ENCODE data around the gene IKBKE.

The IKBKE gene

GRCh38 chr1:206455666-206456344, 14.5 kb upstream of the IKBKE start:
- no peak for DNase-seq

DNA sequence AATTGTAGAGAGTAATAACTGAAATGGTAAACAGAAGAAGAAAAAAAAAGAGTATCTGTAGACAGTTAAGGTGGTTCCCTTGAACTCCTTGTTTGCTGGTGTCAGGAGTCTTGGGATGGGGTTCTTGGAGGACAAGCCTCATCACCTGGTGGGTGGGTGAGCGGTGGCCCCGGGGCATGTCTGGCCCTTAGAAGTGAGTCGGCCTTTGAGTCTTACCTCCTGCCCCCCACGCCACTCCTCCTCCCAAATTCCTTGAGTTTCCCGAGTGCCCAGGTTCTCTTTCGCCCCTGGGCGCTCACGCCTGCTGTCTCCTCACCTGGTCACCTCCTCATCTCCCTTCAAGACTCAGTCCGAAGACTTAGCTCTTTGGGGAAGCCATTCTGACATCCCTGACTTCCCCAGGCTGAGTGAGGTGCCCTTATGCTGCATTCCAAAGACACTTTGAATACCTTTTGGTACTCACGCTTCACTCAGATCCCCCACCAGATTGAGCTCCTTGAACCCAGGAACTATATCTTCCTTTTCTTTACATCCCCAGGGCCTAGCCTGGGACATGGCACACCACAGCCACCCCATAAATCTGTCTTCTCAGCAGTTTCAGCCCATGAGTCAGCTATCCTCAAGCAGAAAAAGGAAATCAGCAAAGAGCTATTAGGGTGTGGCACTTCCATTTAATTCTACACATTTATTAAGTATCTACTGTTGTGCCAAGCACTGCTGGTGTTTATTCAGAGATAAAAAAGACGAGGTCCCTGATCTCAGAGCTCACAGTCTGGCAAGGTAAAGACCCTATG, 13.5 kb upstream of the IKBKE start:
- no peak for DNase-seq

DNA sequence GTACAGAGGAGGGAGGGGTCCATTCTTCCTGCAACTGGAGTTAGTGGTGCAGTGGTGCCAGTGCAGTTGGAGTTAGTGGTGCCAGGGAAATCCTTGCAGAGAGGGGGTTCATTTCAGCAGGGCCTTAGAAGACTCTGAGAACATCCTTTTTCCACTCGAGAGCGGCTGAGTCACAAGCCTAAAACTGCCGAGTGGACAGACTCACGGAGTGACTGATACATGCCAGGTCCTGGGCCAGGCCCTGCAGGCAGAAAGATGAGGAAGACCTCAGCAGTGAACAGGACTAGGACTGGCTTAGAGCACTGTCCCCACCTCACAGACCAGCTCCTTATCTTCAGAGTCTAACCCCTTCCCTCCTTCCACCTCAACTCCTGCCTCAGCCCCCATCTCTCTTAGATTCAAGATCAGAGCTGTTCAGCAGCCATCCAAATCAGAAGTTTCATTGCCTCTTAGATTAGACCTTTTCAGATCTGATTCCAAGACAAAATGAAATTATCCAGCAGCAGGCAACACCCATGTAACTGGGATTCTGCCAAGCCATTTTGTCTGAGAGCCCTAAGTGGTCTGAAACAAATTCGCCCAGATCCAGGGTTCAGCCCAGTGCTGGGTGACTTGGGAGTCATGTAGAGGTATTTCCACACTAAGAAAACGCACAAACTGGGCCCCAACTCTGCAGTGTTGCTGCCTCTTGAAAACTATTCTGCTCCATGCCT, 12.7 kb upstream of the IKBKE start:
- DNase-seq, result no peak

GRCh38 chr1:206459703-206460102, 10.6 kb upstream of the IKBKE start:
- DNase-seq, result no peak

GRCh38 chr1:206460836-206461426, 9.3 kb upstream of the IKBKE start:
- DNase-seq, result no peak

DNA sequence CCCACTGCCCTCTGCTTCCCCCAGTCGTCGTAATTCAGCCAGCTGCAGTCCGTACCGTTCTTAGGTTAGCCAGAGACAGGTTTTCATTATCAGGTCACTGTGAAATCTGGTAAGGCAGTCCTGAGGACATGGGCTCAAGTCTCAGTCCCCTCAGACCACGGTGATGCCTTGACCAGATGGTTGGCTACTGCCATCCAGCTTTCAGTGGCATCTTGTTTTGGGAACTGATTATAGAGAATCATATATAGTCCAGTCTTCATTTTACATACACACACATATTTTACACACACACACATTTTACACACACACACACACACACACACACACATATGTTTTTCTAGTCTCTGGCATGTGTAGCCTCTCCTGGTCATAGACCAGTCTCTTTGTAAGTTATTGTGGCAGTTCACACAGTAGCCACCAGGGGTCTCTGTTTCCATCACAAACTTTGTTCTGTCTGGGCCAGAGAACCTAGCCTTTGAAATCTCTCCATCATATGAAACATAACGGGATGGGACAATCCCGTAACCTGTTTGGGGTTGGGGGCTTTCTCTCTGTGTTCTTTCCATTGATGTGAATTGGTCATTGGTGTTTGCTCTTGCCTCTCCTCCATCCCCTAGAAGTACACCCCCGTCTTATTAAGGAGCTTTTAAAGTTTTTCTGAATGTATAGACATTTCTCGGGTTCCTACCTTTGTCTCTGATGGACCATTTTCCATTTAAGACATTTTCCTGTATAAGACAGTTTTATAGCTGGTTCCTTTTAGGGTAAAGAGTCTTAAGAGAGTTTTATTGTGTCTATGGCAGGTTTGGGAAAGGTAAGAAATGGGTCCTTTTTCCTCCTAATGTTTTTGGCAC, 8.4 kb upstream of the IKBKE start:
- peak in 1 of 2 experiments; percentile 34 for DNase-seq

DNA sequence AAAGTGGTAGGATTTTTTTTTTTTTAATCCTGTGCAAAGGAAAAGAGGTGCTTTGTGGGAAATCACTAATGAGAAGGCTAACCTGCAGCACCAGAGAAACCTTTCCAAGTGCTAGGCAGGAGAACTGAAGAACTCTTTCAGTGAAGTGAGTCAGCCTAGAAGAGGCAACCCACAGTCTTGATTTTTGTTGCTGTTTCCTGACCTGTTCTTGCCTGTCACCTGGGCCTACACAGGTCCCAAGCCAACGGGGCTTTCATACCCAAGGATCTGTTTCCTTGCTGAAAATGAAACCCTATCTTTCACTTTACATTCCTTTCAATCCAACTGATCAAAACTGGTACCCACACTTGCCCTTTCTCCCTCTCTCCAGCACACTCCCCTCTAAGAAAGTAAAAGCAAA, 7.1 kb upstream of the IKBKE start:
- DNase-seq, result no peak

GRCh38 chr1:206463911-206464310, 6.4 kb upstream of the IKBKE start:
- no peak for DNase-seq

- DNase-seq, result no peak
Observed at GRCh38 chr1:206464456-206464964, 5.8 kb upstream of the IKBKE start.

DNA sequence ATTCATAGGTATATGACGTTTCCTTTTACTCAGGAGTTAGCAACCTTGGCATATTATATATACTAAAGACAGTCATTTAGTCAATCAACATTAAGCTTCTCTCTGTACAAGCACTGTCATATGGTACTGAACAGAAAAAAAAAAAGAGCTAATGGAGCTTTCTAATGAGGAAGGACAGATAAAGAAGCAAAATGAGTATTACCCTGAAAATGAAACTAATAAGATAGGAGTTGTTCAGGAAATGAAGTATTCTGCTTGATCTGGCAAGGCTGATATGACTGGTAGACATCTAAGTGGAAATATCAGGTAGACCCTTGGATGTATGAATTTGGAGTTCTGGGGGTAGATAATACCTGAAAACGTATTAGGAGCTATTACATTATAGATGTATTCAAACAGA, 4.3 kb upstream of the IKBKE start:
- no peak for DNase-seq

- DNase-seq, result no peak
Observed at GRCh38 chr1:206466840-206467649, 3.2 kb upstream of the IKBKE start.

DNA sequence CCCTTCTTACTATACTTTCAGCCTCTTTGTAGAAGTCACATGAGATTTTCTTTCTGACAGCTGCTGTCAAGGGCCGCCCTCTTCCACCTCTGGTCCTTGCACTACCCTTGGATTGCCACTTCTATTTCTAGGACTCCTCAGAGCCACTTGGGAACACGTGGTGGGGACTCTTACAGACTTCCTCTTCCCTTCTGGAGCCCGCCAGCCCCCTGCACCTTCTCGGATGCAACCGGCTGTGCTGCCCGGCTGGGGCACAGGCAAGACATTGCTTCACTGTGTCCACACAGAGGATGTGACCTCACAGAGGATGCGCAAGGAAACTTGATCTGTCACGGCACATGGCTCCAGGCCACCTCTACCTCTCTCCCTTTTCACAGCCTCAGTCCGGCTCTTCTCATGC, 2.4 kb upstream of the IKBKE start:
- DNase-seq, result no peak

DNA sequence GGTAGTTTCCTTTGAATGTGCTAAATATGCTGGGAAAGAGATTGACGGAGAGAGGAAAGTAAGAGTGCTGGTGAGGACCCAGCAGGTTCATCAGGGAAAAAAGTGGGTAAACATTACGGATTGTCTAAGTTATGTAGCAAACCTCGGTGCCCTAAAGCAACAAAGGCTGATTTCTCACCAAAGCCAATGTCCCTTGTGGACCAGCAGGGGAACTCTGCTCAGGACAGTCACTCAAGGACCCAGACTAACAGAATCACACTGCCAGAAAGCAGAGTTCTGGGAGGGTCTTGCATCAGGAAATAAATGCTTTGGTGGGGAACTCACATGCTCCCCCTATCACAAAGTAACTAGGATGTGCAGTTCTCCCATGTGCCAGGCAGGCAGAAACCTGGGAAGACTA, 1.7 kb upstream of the IKBKE start:
- no peak for DNase-seq

DNA sequence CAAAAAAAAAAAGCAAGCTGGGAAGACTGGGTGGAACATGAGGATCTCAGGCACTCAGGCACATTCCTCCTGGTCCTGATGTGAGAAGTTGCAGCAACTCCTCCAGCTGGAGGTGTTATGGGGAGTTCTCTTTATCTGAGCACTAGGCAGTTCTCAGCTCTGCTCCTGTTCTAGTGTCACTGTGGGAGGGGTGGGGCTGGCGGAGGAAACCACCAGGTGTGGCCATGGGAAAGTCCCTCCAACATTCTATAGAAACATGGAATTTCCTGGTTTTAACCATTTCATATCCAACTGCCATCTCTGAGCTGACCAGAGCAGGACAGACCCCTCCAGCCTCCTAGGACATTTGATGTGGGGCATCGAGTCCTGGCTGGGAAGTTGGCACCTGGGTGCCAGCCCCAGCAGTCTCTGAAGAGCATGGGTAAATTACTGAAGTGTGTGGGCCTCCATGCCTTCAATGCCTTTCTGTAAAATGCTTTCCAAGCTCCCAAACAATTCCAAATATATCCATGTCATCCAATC, 804 bp upstream of the IKBKE start:
- no peak for DNase-seq

DNA sequence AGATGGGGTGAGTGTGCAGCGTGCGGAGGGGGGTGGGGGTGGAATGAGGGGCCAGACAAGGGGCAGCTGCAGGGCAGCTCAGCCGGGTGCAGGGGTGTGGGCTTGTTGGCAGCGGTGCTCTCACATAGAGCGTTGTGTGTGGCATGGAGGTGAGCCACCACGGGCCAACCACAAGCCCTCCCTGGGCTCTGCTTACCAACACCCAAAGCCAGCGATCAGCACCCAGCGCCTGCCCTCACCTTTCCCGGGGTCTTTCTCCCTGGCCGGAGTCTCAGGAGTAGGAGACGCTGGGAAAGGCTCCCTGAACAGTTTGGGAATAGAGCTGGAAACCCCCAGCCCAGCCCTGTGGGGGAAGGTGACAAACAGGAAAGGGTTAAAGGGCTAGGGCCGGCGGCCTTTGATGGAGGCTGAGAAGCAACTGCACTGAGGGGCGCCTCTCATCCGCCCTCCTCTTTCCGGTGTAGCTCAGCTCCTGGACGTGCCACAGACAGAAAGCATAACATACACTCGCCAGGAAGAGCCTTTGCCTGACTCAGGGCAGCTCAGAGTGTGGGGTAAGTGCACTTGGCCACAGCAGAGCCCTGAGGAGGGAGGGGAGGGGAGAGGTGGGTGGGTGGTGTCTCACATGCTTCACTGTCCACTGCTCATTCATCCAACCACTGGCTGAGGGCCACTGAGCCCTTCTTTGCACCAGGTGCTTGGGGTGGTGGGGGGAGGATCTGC, 577 bp downstream of the IKBKE start:
- DNase-seq, result no peak

DNA sequence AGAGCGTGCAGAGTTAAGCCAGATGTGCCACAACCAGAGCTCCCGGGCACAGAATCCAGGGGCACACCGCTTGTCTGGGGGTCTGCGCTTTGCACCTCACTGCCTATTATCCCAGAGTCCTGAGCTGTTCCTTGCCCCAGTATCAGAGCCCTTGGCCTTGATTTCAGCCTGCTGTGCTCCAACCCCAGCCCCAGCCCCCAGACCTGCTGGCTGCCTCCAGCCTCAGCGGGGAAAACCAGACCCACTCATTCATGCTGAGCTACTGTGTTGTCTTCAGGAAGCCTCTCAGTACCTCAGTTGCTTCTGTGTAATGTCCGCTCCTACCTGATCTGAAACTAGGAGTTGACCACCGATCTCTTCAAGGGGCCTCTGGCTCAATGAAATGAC, 1.1 kb downstream of the IKBKE start:
- no peak for DNase-seq

DNA sequence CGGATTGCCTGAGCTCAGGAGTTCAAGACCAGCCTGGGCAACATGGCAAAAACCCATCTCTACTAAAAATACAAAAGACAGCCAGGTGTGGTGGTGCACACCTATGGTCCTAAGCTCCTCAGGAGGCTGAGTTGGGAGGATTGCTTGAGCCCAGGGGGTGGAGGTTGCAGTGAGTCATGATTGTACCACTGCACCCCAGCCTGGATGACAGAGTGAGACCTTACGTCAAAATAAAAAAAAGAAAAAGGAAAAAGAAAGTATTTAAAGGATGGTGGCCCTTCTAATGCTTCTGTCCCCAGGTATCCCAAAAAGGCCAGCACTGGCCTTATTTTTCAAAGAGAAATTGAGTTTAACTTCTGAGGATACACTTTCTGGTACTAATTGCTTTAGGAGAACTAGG, 1.7 kb downstream of the IKBKE start:
- DNase-seq, result no peak

GRCh38 chr1:206472454-206472853, 2.2 kb downstream of the IKBKE start:
- DNase-seq, result no peak

GRCh38 chr1:206472886-206473285, 2.6 kb downstream of the IKBKE start:
- no peak for DNase-seq

DNA sequence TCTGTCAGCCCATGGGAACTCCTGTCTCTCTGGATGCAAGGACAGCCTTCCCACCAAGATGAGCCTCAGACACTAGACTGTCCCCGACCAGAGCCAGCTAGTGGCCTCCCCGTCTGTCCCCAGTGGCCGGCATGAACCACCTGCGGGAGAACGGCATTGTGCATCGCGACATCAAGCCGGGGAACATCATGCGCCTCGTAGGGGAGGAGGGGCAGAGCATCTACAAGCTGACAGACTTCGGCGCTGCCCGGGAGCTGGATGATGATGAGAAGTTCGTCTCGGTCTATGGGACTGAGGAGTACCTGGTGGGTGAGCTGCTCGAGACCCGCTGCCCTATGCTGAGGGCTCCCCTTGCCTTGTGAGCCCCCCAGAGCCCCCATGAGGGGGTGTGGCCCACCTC, 5.8 kb downstream of the IKBKE start:
- DNase-seq, result no peak

DNA sequence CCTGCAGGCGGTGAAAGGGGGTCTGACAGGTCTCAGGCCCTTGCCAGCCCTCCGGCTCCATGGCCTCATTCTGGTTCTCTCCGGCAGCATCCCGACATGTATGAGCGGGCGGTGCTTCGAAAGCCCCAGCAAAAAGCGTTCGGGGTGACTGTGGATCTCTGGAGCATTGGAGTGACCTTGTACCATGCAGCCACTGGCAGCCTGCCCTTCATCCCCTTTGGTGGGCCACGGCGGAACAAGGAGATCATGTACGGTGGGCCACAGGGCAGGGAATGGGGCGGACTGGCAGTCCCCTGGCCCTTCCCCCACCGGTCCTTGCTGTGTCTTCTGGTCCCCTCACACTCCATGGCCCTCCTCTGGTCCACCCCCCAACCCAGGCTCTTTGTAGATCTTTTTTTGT, 6.3 kb downstream of the IKBKE start:
- DNase-seq, result no peak

Measured in NCI-H1930 (cell line).